ENCODE measurements around the gene EGLN3.

DNA sequence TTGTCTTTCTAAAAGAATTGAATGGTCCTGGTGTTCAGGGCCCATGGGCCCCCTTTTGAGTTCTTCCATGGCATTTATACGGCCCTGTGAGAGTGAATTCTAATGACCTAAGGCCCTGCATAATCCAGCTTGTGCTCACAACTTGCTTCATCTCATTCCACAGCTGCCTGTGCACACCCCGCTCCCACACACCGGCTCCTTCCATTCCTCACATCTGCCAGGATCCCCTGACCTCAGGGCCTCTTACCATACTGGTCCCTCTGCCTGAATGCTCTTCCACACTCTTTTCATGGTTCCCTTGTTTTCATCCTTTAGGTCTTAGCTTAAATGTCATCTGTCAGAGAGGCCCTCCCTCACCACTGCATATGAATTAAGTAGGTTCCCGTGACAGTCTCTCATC is 49.5 kb upstream of the EGLN3 start:
- TF ChIP-seq POLR2A (IDR thresholded peaks at IDR 0.05; ENCODE audit: low read depth, low read length) (no peak), CTCF (IDR thresholded peaks at IDR 0.05; ENCODE audit: extremely low read depth in 1 of 2, insufficient read depth in 1 of 2, low read depth in 1 of 2, low read length in 2 of 2) (no peak)

Data from endothelial cell of umbilical vein (primary cell).